GM13976 (cell line): Measurements from ENCODE around the gene OR1F1.
"Not testable (repeated sequence)": the region's sequence is repeated elsewhere in the genome, so short reads cannot be mapped to it uniquely, and the experiment has no call there.

Experiments
- DNase-seq: peaks from one replicate; pipeline ENCODE4 v3.0.0; 2012; ENCODE audit warnings: low spot score
- CTCF ChIP-seq: IDR thresholded peaks from 2 replicates; pipeline ENCODE4 v1.5.1; 2012; ENCODE audit warnings: borderline replicate concordance, mild to moderate bottlenecking; ENCODE audit not compliant: insufficient read depth; ENCODE audit errors: extremely low read depth, missing control alignments, control extremely low read depth
- in situ Hi-C: fragments of 300-500 bp; cut with MboI; formaldehyde crosslinking; loops from one replicate; pipeline ENCODE4 v1.12.0; 2022; ENCODE audit warnings: low sequenced_read_pairs, mixed read lengths, inconsistent platforms; ENCODE audit not compliant: unreplicated experiment

The OR1F1 gene

GRCh38 chr16:3173892-3174617 lies 13.9 kb upstream of the OR1F1 start:
- TF ChIP-seq CTCF = peak; percentile 48
- DNase-seq = peak; percentile 68
- in situ Hi-C loops = no loop called here

- no peak for DNase-seq
- no peak for TF ChIP-seq CTCF
Observed at GRCh38 chr16:3174618-3175148, 13.3 kb upstream of the OR1F1 start.

GRCh38 chr16:3175157-3176093 lies 12.6 kb upstream of the OR1F1 start:
- peak; percentile 52 for DNase-seq
- in situ Hi-C loops = no loop called here
- no peak for TF ChIP-seq CTCF

More at GRCh38 chr16:3174618-3175148, 13.3 kb upstream of the OR1F1 start:
- in situ Hi-C loops = no loop called here

GRCh38 chr16:3179651-3180050 lies 8.4 kb upstream of the OR1F1 start:
- no peak for TF ChIP-seq CTCF
- DNase-seq = no peak
- in situ Hi-C loops = no loop called here

GRCh38 chr16:3180445-3180878 lies 7.5 kb upstream of the OR1F1 start:
- in situ Hi-C loops = no loop called here
- TF ChIP-seq CTCF = no peak
- no peak for DNase-seq

GRCh38 chr16:3182293-3182607 lies 5.8 kb upstream of the OR1F1 start:
- DNase-seq, in situ Hi-C loops: not testable (repeated sequence)
